SK-N-SH treated with all-trans-retinoic acid at 6 μM for 48 hours (cell line): ENCODE results near the gene ODR4.

ENCODE experiments used
- ATAC-seq: fragments of 200-7000 bp; cut with Tn5 transposase; 3 replicates; pipeline ENCODE4 v1.9.1; 2020; ENCODE audit warnings: mild to moderate bottlenecking, moderate library complexity
- ARNTL ChIP-seq: fragments of 450-650 bp; formaldehyde crosslinking; IDR thresholded peaks from 2 replicates; pipeline ENCODE4 v1.5.0; 2020; ENCODE audit warnings: low read depth, mild to moderate bottlenecking, moderate library complexity, borderline replicate concordance
- BACH2 ChIP-seq: fragments of 250-450 bp; sonication (Bioruptor Pico); IDR thresholded peaks from 2 replicates; pipeline ENCODE4 v1.9.0; 2021; ENCODE audit warnings: mild to moderate bottlenecking, borderline replicate concordance
- ESRRG ChIP-seq: fragments of 250-450 bp; sonication (Bioruptor Pico); IDR thresholded peaks from 2 replicates; pipeline ENCODE4 v1.6.1; 2021; ENCODE audit warnings: mild to moderate bottlenecking
- GLIS3 ChIP-seq: fragments of 250-450 bp; sonication (Bioruptor Pico); IDR thresholded peaks from 2 replicates; pipeline ENCODE4 v1.5.0; 2020; ENCODE audit warnings: mild to moderate bottlenecking, moderate library complexity
- ISL1 ChIP-seq: fragments of 250-450 bp; sonication (Bioruptor Pico); IDR thresholded peaks from 2 replicates; pipeline ENCODE4 v2.1.2; 2022; ENCODE audit warnings: mild to moderate bottlenecking, moderate library complexity
- OSR1 ChIP-seq: fragments of 250-450 bp; sonication (Bioruptor Pico); IDR thresholded peaks from 2 replicates; pipeline ENCODE4 v1.8.0; 2022; ENCODE audit warnings: moderate library complexity, mild to moderate bottlenecking, inconsistent platforms
- PPARA ChIP-seq: fragments of 250-450 bp; sonication (Bioruptor Pico); IDR thresholded peaks from 2 replicates; pipeline ENCODE4 v1.5.0; 2020; ENCODE audit warnings: mild to moderate bottlenecking, borderline replicate concordance
- SNAI2 ChIP-seq: fragments of 250-450 bp; sonication (Bioruptor Pico); IDR thresholded peaks from 2 replicates; pipeline ENCODE4 v1.5.0; 2020; ENCODE audit warnings: mild to moderate bottlenecking, moderate library complexity
- TCF4 ChIP-seq: fragments of 250-450 bp; sonication (Bioruptor Pico); IDR thresholded peaks from 2 replicates; pipeline ENCODE4 v1.8.0; 2021; ENCODE audit warnings: mild to moderate bottlenecking, moderate library complexity, borderline replicate concordance
- TOX ChIP-seq: fragments of 250-450 bp; sonication (Bioruptor Pico); IDR thresholded peaks from 2 replicates; pipeline ENCODE4 v1.8.0; 2021; ENCODE audit warnings: mild to moderate bottlenecking, moderate library complexity, borderline replicate concordance
- ZC3H10 ChIP-seq: fragments of 250-450 bp; sonication (Bioruptor Pico); IDR thresholded peaks from 2 replicates; pipeline ENCODE4 v1.5.1; 2021; ENCODE audit warnings: mild to moderate bottlenecking, moderate library complexity
- ZFP3 ChIP-seq: fragments of 250-450 bp; sonication (Bioruptor Pico); IDR thresholded peaks from 2 replicates; pipeline ENCODE4 v1.5.0; 2020; ENCODE audit warnings: mild to moderate bottlenecking, moderate library complexity
- ZFP30 ChIP-seq: fragments of 450-650 bp; formaldehyde crosslinking; IDR thresholded peaks from 2 replicates; pipeline ENCODE4 v1.5.0; 2022; ENCODE audit warnings: mild to moderate bottlenecking, moderate library complexity
- ZNF565 ChIP-seq: fragments of 450-650 bp; formaldehyde crosslinking; conservative IDR thresholded peaks from 2 replicates; pipeline ENCODE4 v1.5.0; 2020; ENCODE audit warnings: low read depth, mild to moderate bottlenecking, moderate library complexity
- ZNF70 ChIP-seq: fragments of 450-650 bp; formaldehyde crosslinking; IDR thresholded peaks from 2 replicates; pipeline ENCODE4 v1.5.0; 2020; ENCODE audit warnings: mild to moderate bottlenecking, moderate library complexity
- ZNF8 ChIP-seq: fragments of 450-650 bp; formaldehyde crosslinking; IDR thresholded peaks from 2 replicates; pipeline ENCODE4 v1.5.0; 2020; ENCODE audit warnings: mild to moderate bottlenecking, moderate library complexity
- TF ChIP-seq, protein P1 (sequence below): fragments of 250-450 bp; sonication (Bioruptor Pico); IDR thresholded peaks from 2 replicates; pipeline ENCODE4 v1.5.0; 2020; ENCODE audit warnings: mild to moderate bottlenecking, moderate library complexity
- TF ChIP-seq, protein P2 (sequence below): fragments of 250-450 bp; sonication (Bioruptor Pico); IDR thresholded peaks from 2 replicates; pipeline ENCODE4 v1.5.1; 2020; ENCODE audit warnings: low read depth, mild to moderate bottlenecking, moderate library complexity
- TF ChIP-seq, protein P3 (sequence below): fragments of 250-450 bp; sonication (Bioruptor Pico); IDR thresholded peaks from 2 replicates; pipeline ENCODE4 v1.5.1; 2021; ENCODE audit warnings: mild to moderate bottlenecking, moderate library complexity
- TF ChIP-seq, protein P4 (sequence below): fragments of 250-450 bp; sonication (Bioruptor Pico); IDR thresholded peaks from 2 replicates; pipeline ENCODE4 v1.8.0; 2020; ENCODE audit warnings: mild to moderate bottlenecking, moderate library complexity, borderline replicate concordance
- TF ChIP-seq, protein P5 (sequence below): fragments of 250-450 bp; sonication (Bioruptor Pico); IDR thresholded peaks from 2 replicates; pipeline ENCODE4 v1.8.0; 2021; ENCODE audit warnings: low read depth, mild to moderate bottlenecking, moderate library complexity, borderline replicate concordance

ODR4 gene

DNA sequence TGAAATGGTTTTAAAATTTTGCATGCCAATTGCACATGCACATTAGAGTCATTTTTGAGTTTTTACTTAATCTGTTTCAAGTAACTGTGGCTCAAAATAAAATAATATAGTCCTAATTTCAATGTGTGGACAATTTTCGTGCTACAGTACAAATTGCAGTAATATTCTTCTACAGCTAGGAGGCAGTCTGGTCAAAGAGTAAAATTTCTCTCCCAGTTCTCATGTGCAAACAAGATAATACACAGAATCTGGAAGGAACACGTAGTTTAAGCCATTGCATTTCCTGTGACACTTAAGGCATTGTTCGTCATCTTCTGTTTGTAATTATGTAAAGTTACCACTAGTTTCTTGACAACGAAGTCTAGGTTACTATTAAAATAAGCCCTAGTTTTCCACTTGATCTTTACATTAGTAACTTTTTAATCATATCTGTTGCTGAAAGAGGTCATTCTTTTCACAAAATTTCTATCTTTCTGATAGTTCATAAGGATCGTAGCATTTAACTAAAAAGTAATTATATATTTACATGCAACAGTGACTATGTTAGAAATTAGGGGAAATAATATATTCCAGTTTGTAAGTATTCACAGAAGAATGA is 28.9 kb downstream of the ODR4 start:
- TF ChIP-seq ISL1 (CRISPR knock-in tag), result no peak
- TF ChIP-seq TOX, result 0 out of 2 replicates have a peak, but pooled peaks have one; percentile 14
- ATAC-seq, result peak; percentile 68

DNA sequence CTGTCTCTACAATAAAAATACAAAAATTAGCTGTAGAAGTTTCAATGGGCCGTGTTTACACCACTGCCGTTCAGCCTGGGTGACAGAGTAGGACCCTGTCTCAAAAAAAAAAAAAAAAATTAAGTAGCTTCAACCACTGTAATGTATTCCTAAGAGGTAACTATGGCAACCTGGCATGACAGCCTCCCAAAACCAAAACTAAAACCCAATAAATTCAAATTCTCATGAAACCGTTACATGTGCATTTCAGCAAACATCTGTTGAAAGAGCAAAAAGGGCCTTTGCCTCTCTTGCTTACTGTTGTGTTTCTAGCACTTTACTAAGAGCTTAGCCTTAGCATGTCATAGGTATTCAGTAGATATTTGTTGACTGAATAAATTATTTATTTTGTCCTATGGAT is 33.5 kb downstream of the ODR4 start:
- TF ChIP-seq, protein P1, sequence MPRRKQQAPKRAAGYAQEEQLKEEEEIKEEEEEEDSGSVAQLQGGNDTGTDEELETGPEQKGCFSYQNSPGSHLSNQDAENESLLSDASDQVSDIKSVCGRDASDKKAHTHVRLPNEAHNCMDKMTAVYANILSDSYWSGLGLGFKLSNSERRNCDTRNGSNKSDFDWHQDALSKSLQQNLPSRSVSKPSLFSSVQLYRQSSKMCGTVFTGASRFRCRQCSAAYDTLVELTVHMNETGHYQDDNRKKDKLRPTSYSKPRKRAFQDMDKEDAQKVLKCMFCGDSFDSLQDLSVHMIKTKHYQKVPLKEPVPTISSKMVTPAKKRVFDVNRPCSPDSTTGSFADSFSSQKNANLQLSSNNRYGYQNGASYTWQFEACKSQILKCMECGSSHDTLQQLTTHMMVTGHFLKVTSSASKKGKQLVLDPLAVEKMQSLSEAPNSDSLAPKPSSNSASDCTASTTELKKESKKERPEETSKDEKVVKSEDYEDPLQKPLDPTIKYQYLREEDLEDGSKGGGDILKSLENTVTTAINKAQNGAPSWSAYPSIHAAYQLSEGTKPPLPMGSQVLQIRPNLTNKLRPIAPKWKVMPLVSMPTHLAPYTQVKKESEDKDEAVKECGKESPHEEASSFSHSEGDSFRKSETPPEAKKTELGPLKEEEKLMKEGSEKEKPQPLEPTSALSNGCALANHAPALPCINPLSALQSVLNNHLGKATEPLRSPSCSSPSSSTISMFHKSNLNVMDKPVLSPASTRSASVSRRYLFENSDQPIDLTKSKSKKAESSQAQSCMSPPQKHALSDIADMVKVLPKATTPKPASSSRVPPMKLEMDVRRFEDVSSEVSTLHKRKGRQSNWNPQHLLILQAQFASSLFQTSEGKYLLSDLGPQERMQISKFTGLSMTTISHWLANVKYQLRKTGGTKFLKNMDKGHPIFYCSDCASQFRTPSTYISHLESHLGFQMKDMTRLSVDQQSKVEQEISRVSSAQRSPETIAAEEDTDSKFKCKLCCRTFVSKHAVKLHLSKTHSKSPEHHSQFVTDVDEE, result no peak
- no peak for TF ChIP-seq TCF4 (CRISPR knock-in tag)
- no peak for TF ChIP-seq ZC3H10
- TF ChIP-seq SNAI2 (CRISPR knock-in tag), result no peak
- TF ChIP-seq PPARA, result no peak
- no peak for TF ChIP-seq ZFP30
- TF ChIP-seq OSR1, result no peak
- TF ChIP-seq ESRRG, result no peak
- no peak for TF ChIP-seq ZNF70 (CRISPR knock-in tag)
- TF ChIP-seq TOX, result no peak
- TF ChIP-seq ISL1 (CRISPR knock-in tag), result no peak
- no peak for TF ChIP-seq GLIS3 (CRISPR knock-in tag)
- TF ChIP-seq BACH2 (CRISPR knock-in tag), result no peak
- TF ChIP-seq, protein P2, sequence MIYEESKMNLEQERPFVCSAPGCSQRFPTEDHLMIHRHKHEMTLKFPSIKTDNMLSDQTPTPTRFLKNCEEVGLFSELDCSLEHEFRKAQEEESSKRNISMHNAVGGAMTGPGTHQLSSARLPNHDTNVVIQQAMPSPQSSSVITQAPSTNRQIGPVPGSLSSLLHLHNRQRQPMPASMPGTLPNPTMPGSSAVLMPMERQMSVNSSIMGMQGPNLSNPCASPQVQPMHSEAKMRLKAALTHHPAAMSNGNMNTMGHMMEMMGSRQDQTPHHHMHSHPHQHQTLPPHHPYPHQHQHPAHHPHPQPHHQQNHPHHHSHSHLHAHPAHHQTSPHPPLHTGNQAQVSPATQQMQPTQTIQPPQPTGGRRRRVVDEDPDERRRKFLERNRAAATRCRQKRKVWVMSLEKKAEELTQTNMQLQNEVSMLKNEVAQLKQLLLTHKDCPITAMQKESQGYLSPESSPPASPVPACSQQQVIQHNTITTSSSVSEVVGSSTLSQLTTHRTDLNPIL, result no peak
- TF ChIP-seq, protein P3, sequence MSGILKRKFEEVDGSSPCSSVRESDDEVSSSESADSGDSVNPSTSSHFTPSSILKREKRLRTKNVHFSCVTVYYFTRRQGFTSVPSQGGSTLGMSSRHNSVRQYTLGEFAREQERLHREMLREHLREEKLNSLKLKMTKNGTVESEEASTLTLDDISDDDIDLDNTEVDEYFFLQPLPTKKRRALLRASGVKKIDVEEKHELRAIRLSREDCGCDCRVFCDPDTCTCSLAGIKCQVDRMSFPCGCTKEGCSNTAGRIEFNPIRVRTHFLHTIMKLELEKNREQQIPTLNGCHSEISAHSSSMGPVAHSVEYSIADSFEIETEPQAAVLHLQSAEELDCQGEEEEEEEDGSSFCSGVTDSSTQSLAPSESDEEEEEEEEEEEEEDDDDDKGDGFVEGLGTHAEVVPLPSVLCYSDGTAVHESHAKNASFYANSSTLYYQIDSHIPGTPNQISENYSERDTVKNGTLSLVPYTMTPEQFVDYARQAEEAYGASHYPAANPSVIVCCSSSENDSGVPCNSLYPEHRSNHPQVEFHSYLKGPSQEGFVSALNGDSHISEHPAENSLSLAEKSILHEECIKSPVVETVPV (CRISPR knock-in tag), result no peak
- ATAC-seq, result no peak

DNA sequence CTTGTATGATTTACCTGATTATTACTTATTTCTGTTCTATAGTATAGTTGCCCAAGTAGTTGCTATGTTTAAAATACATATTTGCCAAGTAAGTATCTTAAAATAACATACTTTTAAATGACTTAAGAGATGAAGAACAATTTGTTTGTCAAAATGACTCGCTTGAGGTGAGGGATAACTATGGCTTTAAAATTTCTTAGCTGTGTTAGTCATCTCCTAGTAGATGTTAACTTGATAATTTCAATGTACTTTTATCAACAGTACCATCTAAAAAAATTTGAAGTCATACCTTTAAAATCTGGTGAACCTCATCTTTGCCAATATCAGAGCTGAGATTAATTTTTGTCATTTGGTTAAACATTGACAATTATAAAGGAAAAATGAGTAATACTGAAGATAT is 37.7 kb downstream of the ODR4 start:
- no peak for TF ChIP-seq ARNTL (CRISPR knock-in tag)
- TF ChIP-seq ZNF70 (CRISPR knock-in tag), result no peak
- no peak for TF ChIP-seq OSR1
- TF ChIP-seq ISL1 (CRISPR knock-in tag), result no peak
- TF ChIP-seq, protein P2, result no peak
- no peak for TF ChIP-seq ZNF565 (CRISPR knock-in tag)
- TF ChIP-seq, protein P3 (CRISPR knock-in tag), result no peak
- TF ChIP-seq ZC3H10, result no peak
- TF ChIP-seq TOX, result no peak
- no peak for TF ChIP-seq ZNF8 (CRISPR knock-in tag)
- TF ChIP-seq, protein P4, sequence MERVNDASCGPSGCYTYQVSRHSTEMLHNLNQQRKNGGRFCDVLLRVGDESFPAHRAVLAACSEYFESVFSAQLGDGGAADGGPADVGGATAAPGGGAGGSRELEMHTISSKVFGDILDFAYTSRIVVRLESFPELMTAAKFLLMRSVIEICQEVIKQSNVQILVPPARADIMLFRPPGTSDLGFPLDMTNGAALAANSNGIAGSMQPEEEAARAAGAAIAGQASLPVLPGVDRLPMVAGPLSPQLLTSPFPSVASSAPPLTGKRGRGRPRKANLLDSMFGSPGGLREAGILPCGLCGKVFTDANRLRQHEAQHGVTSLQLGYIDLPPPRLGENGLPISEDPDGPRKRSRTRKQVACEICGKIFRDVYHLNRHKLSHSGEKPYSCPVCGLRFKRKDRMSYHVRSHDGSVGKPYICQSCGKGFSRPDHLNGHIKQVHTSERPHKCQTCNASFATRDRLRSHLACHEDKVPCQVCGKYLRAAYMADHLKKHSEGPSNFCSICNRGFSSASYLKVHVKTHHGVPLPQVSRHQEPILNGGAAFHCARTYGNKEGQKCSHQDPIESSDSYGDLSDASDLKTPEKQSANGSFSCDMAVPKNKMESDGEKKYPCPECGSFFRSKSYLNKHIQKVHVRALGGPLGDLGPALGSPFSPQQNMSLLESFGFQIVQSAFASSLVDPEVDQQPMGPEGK, result no peak
- TF ChIP-seq ESRRG, result no peak
- TF ChIP-seq, protein P1, result no peak
- no peak for TF ChIP-seq BACH2 (CRISPR knock-in tag)
- TF ChIP-seq SNAI2 (CRISPR knock-in tag), result no peak
- TF ChIP-seq, protein P5, sequence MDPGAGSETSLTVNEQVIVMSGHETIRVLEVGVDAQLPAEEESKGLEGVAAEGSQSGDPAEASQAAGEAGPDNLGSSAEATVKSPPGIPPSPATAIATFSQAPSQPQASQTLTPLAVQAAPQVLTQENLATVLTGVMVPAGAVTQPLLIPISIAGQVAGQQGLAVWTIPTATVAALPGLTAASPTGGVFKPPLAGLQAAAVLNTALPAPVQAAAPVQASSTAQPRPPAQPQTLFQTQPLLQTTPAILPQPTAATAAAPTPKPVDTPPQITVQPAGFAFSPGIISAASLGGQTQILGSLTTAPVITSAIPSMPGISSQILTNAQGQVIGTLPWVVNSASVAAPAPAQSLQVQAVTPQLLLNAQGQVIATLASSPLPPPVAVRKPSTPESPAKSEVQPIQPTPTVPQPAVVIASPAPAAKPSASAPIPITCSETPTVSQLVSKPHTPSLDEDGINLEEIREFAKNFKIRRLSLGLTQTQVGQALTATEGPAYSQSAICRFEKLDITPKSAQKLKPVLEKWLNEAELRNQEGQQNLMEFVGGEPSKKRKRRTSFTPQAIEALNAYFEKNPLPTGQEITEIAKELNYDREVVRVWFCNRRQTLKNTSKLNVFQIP (CRISPR knock-in tag), result no peak
- TF ChIP-seq ZFP3 (CRISPR knock-in tag), result no peak
- no peak for TF ChIP-seq ZFP30
- TF ChIP-seq, all 23 proteins: peak for 0
- ATAC-seq, result no peak
